WTC11 (cell line): ENCODE results near the gene RCAN2. TPM values are rescaled to one million over a fixed set of nuclear protein-coding genes. Genes with fewer than 3 reads are reported as not detected.

ENCODE experiments used
- ATAC-seq: fragments of 200-7000 bp; cut with Tn5 transposase; 2 replicates; pipeline ENCODE4 v1.10.0; 2021; ENCODE audit warnings: mild to moderate bottlenecking, moderate library complexity
- CTCF ChIA-PET: fragments of 300-600 bp; sonication (Branson Sonifier 250); formaldehyde crosslinking; loops from one replicate; lab custom pipeline; 2021; ENCODE audit warnings: antibody characterized with exemption; lab: Charles Lee
- POLR2A ChIA-PET: fragments of 350-600 bp; sonication (Branson Sonifier 250); formaldehyde crosslinking; loops from one replicate; lab custom pipeline; 2021; ENCODE audit warnings: antibody characterized with exemption; lab: Charles Lee
- DNase-seq: peaks from one replicate; pipeline ENCODE4 v3.0.0; 2021; ENCODE audit warnings: low spot score
- H3K27ac Mint-ChIP-seq: 2 replicates; pipeline ENCODE4 v1.8.0; 2021; ENCODE audit warnings: mixed read lengths
- H3K27me3 Mint-ChIP-seq: 2 replicates; pipeline ENCODE4 v1.8.0; 2021; ENCODE audit warnings: low read depth, mild to moderate bottlenecking, moderate library complexity, mixed read lengths
- H3K36me3 Mint-ChIP-seq: 2 replicates; pipeline ENCODE4 v1.8.0; 2021; ENCODE audit warnings: mixed read lengths
- H3K4me1 Mint-ChIP-seq: 2 replicates; pipeline ENCODE4 v1.8.0; 2022; ENCODE audit warnings: mixed read lengths
- H3K4me3 Mint-ChIP-seq: 2 replicates; pipeline ENCODE4 v1.8.0; 2021; ENCODE audit warnings: mild to moderate bottlenecking, moderate library complexity, mixed read lengths
- H3K9me3 Mint-ChIP-seq: 2 replicates; pipeline ENCODE4 v1.8.0; 2021; ENCODE audit warnings: mixed read lengths
- AFF4 ChIP-seq: sonication (generic); formaldehyde crosslinking; IDR thresholded peaks from 2 replicates; pipeline ENCODE4 v1.8.1; 2023; ENCODE audit warnings: mild to moderate bottlenecking, missing genetic modification reagents, borderline replicate concordance
- ARID4B ChIP-seq: sonication (generic); formaldehyde crosslinking; IDR thresholded peaks from 2 replicates; pipeline ENCODE4 v1.8.0; 2023; ENCODE audit warnings: missing genetic modification reagents, mild to moderate bottlenecking, borderline replicate concordance
- ESRRA ChIP-seq: sonication (generic); formaldehyde crosslinking; IDR thresholded peaks from 2 replicates; pipeline ENCODE4 v1.8.1; 2022; ENCODE audit warnings: mild to moderate bottlenecking, missing genetic modification reagents, borderline replicate concordance
- GABPB1 ChIP-seq: sonication (generic); formaldehyde crosslinking; IDR thresholded peaks from 2 replicates; pipeline ENCODE4 v1.8.1; 2023; ENCODE audit warnings: mild to moderate bottlenecking, missing genetic modification reagents
- KAT7 ChIP-seq: sonication (generic); formaldehyde crosslinking; IDR thresholded peaks from 2 replicates; pipeline ENCODE4 v1.8.1; 2023; ENCODE audit warnings: missing genetic modification reagents, mild to moderate bottlenecking, borderline replicate concordance
- NFYB ChIP-seq: sonication (generic); formaldehyde crosslinking; conservative IDR thresholded peaks from 2 replicates; pipeline ENCODE4 v1.8.0; 2022; ENCODE audit warnings: low read depth, missing genetic modification reagents
- NR2C2 ChIP-seq: sonication (generic); formaldehyde crosslinking; IDR thresholded peaks from 2 replicates; pipeline ENCODE4 v1.8.0; 2022; ENCODE audit warnings: mild to moderate bottlenecking, missing genetic modification reagents
- PRDM15 ChIP-seq: sonication (generic); formaldehyde crosslinking; IDR thresholded peaks from 2 replicates; pipeline ENCODE4 v1.8.0; 2022; ENCODE audit warnings: missing genetic modification reagents
- PRRX2 ChIP-seq: fragments of 250-450 bp; sonication (Bioruptor Pico); IDR thresholded peaks from 2 replicates; pipeline ENCODE4 v1.8.0; 2021; ENCODE audit warnings: mild to moderate bottlenecking
- TCF7 ChIP-seq: sonication (generic); formaldehyde crosslinking; IDR thresholded peaks from 2 replicates; pipeline ENCODE4 v1.8.0; 2022; ENCODE audit warnings: mild to moderate bottlenecking, low read depth, missing genetic modification reagents, moderate library complexity
- ZNF263 ChIP-seq: sonication (generic); formaldehyde crosslinking; IDR thresholded peaks from 2 replicates; pipeline ENCODE4 v1.8.1; 2022; ENCODE audit warnings: low read depth, mild to moderate bottlenecking, moderate library complexity, missing genetic modification reagents
- ZNF317 ChIP-seq: sonication (generic); formaldehyde crosslinking; IDR thresholded peaks from 2 replicates; pipeline ENCODE4 v1.8.1; 2023; ENCODE audit warnings: low read depth, mild to moderate bottlenecking, moderate library complexity, missing genetic modification reagents, borderline replicate concordance
- ZNF671 ChIP-seq: fragments of 250-450 bp; sonication (Bioruptor Pico); IDR thresholded peaks from 2 replicates; pipeline ENCODE4 v1.8.0; 2021; ENCODE audit warnings: mild to moderate bottlenecking
- total RNA-seq: library from RNA; stranded (reverse); gene quantifications from 3 replicates; pipeline ENCODE4 v1.2.3, GENCODE V29; 2021

RCAN2 gene
- total RNA-seq, 1 experiment from 2014 or later: 3.9 TPM

GRCh38 chr6:46381579-46381978 lies 109.7 kb downstream of the RCAN2 start (continued):
- TF ChIP-seq AFF4 (no peak), ZNF671 (CRISPR knock-in tag) (no peak), PRDM15 (CRISPR knock-in tag) (no peak), KAT7 (no peak), ZNF317 (CRISPR knock-in tag) (no peak), ESRRA (CRISPR knock-in tag) (no peak), ZNF263 (CRISPR knock-in tag) (no peak), NR2C2 (CRISPR knock-in tag) (no peak), NFYB (CRISPR knock-in tag) (no peak), ARID4B (CRISPR knock-in tag) (no peak), TCF7 (CRISPR knock-in tag) (no peak)

- Mint-ChIP-seq H3K36me3 (no peaks in the 10 kb centered on the region), H3K9me3 (no peaks in the 10 kb centered on the region), H3K4me3 (no peak overlapping the region), H3K4me1 (peaks cover 25% of the 10 kb centered on the region), H3K27me3 (no peaks in the 10 kb centered on the region; the same call in 1 of the 2 replicates), H3K27ac (no peak overlapping the region)
- DNase-seq (no peak), ATAC-seq (no peak)
- CTCF ChIA-PET: interaction anchor here (1.1 kb wide), 1 partner anchor 110 kb away, joined by 5 read pairs; the partner anchor contains the start of gene RCAN2
- POLR2A ChIA-PET: no interaction called here
- TF ChIP-seq GABPB1 (0 out of 2 replicates have a peak, but pooled peaks have one; percentile 18), PRRX2 (CRISPR knock-in tag) (no peak)
Observed at GRCh38 chr6:46381057-46381456, 110.2 kb downstream of the RCAN2 start.
